ENCODE results near the gene SORCS1. TPM values are rescaled to one million over a fixed set of nuclear protein-coding genes. Genes with fewer than 3 reads are reported as not detected.

The SORCS1 gene
- total and polyA plus RNA-seq, 2 experiments from 2014 or later = 2.9 to 8.9 TPM

- DNase-seq (ENCODE audit: low spot score) = peak; percentile 16
- H3K36me3 ChIP-seq (ENCODE audit: insufficient read depth) = no peaks in the 10 kb centered on the region
- no peak overlapping the region for H3K4me3 Mint-ChIP-seq
Measured at GRCh38 chr10:106957823-106958588, 206.5 kb downstream of the SORCS1 start.

More at GRCh38 chr10:106957823-106958588, 206.5 kb downstream of the SORCS1 start:
- H4K20me1 ChIP-seq (replicated peaks; ENCODE audit: insufficient read depth) = no peaks in the 10 kb centered on the region
- no peak overlapping the region for H2AFZ ChIP-seq
- Mint-ChIP-seq H3K4me1 (peaks cover 16% of the 10 kb centered on the region), H3K27ac (no peak overlapping the region), H3K9me3 (peaks cover 2% of the 10 kb centered on the region; the same call in 1 of the 3 replicates), H3K27me3 (ENCODE audit: insufficient read depth, low read depth, poor library complexity) (no peaks in the 10 kb centered on the region), H3K36me3 (ENCODE audit: low read depth) (peaks cover 5% of the 10 kb centered on the region; the same call in 1 of the 3 replicates)
- no peaks in the 10 kb centered on the region for H3K9me2 ChIP-seq (ENCODE audit: insufficient read depth)
- no peaks in the 10 kb centered on the region for H3K79me2 ChIP-seq (replicated peaks; ENCODE audit: insufficient read depth)
- TF ChIP-seq CREB1 (CRISPR knock-in tag; IDR thresholded peaks at IDR 0.05; ENCODE audit: low read depth) (no peak), ZNF462 (CRISPR knock-in tag; IDR thresholded peaks at IDR 0.05) (peak; percentile 44; the same call in 1 of the 2 replicates)
- H3K4me1 ChIP-seq (ENCODE audit: insufficient read depth) = peaks cover 7% of the 10 kb centered on the region; the same call in 1 of the 2 replicates
- H3K4me3 ChIP-seq = no peak overlapping the region
- peak; percentile 36; the same call in 2 of the 3 replicates for ATAC-seq
- no peaks in the 10 kb centered on the region for H3K27me3 ChIP-seq (ENCODE audit: insufficient read depth)
- 0 out of 2 replicates have a peak overlapping the region, but pooled peaks have one; percentile 39 for H3K27ac ChIP-seq (ENCODE audit: low read depth)
- H3F3A ChIP-seq (replicated peaks; ENCODE audit: low read depth) = no peaks in the 10 kb centered on the region
- no peak overlapping the region for H3K4me2 ChIP-seq

All from GM23338 (cell line).